ENCODE results near the gene SCCPDH.
"Not testable (repeated sequence)": the region's sequence is repeated elsewhere in the genome, so short reads cannot be mapped to it uniquely, and the experiment has no call there.

The SCCPDH gene

GRCh38 chr1:246801241-246802020, 77.2 kb downstream of the SCCPDH start:
- DNase-seq: no peak

GRCh38 chr1:246803373-246803772, 79.2 kb downstream of the SCCPDH start:
- no peak for DNase-seq

- DNase-seq: no peak
These were observed 79.7 kb downstream of the SCCPDH start for GRCh38 chr1:246803883-246804282.

- no peak for DNase-seq
These were observed 81.0 kb downstream of the SCCPDH start for GRCh38 chr1:246805135-246805716.

GRCh38 chr1:246809473-246809872, 85.3 kb downstream of the SCCPDH start:
- no peak for DNase-seq

- DNase-seq: no peak
These were observed 87.8 kb downstream of the SCCPDH start for GRCh38 chr1:246811985-246812384.

GRCh38 chr1:246813325-246813724, 89.1 kb downstream of the SCCPDH start:
- DNase-seq: not testable (repeated sequence)

GRCh38 chr1:246814890-246815289, 90.7 kb downstream of the SCCPDH start:
- DNase-seq: no peak

GRCh38 chr1:246815693-246816270, 91.6 kb downstream of the SCCPDH start:
- no peak for DNase-seq
